SU-DHL-6 (cell line): ENCODE results near the gene DLST.

Experiments
- H2AFZ ChIP-seq: fragments of 200-600 bp; sonication (generic); 2 replicates; pipeline ENCODE4 v1.6.1; 2014; ENCODE audit warnings: low read depth, mild to moderate bottlenecking, moderate library complexity, mixed read lengths, antibody characterized with exemption, low read length; ENCODE audit not compliant: severe bottlenecking
- H3F3A ChIP-seq: fragments of 200-600 bp; shearing (Covaris generic); 2 replicates; pipeline ENCODE4 v1.6.0; 2016; ENCODE audit warnings: antibody characterized with exemption, mild to moderate bottlenecking; ENCODE audit not compliant: insufficient read depth
- H3K27ac ChIP-seq: fragments of 200-600 bp; sonication (generic); 2 replicates; pipeline ENCODE4 v1.5.1; 2016; ENCODE audit warnings: low read depth, mild to moderate bottlenecking, low read length, moderate library complexity, mixed read lengths
- H3K27me3 ChIP-seq: fragments of 200-600 bp; sonication (generic), shearing (Covaris generic); 2 replicates; pipeline ENCODE4 v1.6.0; 2014; ENCODE audit warnings: mild to moderate bottlenecking, low read length
- H3K36me3 ChIP-seq: fragments of 200-600 bp; sonication (generic); 2 replicates; pipeline ENCODE4 v1.6.1; 2014; ENCODE audit warnings: mild to moderate bottlenecking, low read length, mixed read lengths
- H3K4me2 ChIP-seq: fragments of 300-600, 200-600 bp; shearing (Covaris generic), sonication (generic); 2 replicates; pipeline ENCODE4 v1.6.0; 2014; ENCODE audit warnings: low read length, low read depth, mild to moderate bottlenecking; ENCODE audit not compliant: poor library complexity, severe bottlenecking
- H3K4me3 ChIP-seq: fragments of 200-600 bp; sonication (generic); 2 replicates; pipeline ENCODE4 v1.5.1; 2014; ENCODE audit warnings: antibody characterized with exemption, low read length, mild to moderate bottlenecking, mixed read lengths; ENCODE audit not compliant: insufficient read depth, poor library complexity, severe bottlenecking
- H3K79me2 ChIP-seq: fragments of 200-600 bp; sonication (generic); 2 replicates; pipeline ENCODE4 v1.6.1; 2014; ENCODE audit warnings: mild to moderate bottlenecking, low read length, moderate library complexity; ENCODE audit not compliant: insufficient read depth
- H3K9ac ChIP-seq: fragments of 200-600 bp; sonication (generic); 2 replicates; pipeline ENCODE4 v1.7.0; 2014; ENCODE audit warnings: mild to moderate bottlenecking, low read length
- H3K9me2 ChIP-seq: fragments of 200-600 bp; sonication (generic); replicated peaks from 2 replicates; pipeline ENCODE4 v1.6.1; 2014; ENCODE audit warnings: low read length; ENCODE audit not compliant: insufficient read depth
- H3K9me3 ChIP-seq: fragments of 200-600 bp; sonication (generic); 2 replicates; pipeline ENCODE4 v1.6.1; 2014; ENCODE audit warnings: low read length, mixed read lengths; ENCODE audit not compliant: insufficient read depth
- H4K20me1 ChIP-seq: fragments of 200-600 bp; sonication (generic); 2 replicates; pipeline ENCODE4 v1.6.1; 2014; ENCODE audit warnings: low read depth, mild to moderate bottlenecking, antibody characterized with exemption, low read length, moderate library complexity, mixed read lengths
- EZH2phosphoT487 ChIP-seq: fragments of 200-600 bp; sonication (generic), shearing (Covaris generic); conservative IDR thresholded peaks from 2 replicates; pipeline ENCODE4 v1.6.1; 2018; ENCODE audit warnings: mild to moderate bottlenecking, antibody characterized with exemption, low read length, moderate library complexity, mixed read lengths
- TF ChIP-seq, protein P1 (sequence below): fragments of 200-600 bp; sonication (generic); IDR thresholded peaks from one replicate; pipeline ENCODE4 v1.5.1; 2017; ENCODE audit warnings: antibody characterized with exemption, mild to moderate bottlenecking, low read length, moderate library complexity; ENCODE audit not compliant: insufficient read depth, poor library complexity, severe bottlenecking

The DLST gene

GRCh38 chr14:74860899-74861733 lies 20.6 kb upstream of the DLST start:
- no peak overlapping the region for H3K9ac ChIP-seq
- no peak overlapping the region for H2AFZ ChIP-seq
- no peaks in the 10 kb centered on the region for H3K36me3 ChIP-seq
- H3K9me3 ChIP-seq = no peaks in the 10 kb centered on the region
- H3K27ac ChIP-seq = no peak overlapping the region
- no peaks in the 10 kb centered on the region for H3K79me2 ChIP-seq
- H3K27me3 ChIP-seq = no peaks in the 10 kb centered on the region
- H3K4me2 ChIP-seq = no peak overlapping the region
- H3K4me3 ChIP-seq = no peak overlapping the region
- TF ChIP-seq, protein P1, sequence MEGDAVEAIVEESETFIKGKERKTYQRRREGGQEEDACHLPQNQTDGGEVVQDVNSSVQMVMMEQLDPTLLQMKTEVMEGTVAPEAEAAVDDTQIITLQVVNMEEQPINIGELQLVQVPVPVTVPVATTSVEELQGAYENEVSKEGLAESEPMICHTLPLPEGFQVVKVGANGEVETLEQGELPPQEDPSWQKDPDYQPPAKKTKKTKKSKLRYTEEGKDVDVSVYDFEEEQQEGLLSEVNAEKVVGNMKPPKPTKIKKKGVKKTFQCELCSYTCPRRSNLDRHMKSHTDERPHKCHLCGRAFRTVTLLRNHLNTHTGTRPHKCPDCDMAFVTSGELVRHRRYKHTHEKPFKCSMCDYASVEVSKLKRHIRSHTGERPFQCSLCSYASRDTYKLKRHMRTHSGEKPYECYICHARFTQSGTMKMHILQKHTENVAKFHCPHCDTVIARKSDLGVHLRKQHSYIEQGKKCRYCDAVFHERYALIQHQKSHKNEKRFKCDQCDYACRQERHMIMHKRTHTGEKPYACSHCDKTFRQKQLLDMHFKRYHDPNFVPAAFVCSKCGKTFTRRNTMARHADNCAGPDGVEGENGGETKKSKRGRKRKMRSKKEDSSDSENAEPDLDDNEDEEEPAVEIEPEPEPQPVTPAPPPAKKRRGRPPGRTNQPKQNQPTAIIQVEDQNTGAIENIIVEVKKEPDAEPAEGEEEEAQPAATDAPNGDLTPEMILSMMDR = peak; percentile 87
- TF ChIP-seq EZH2phosphoT487 = no peak
- no peaks in the 10 kb centered on the region for H4K20me1 ChIP-seq
- H3F3A ChIP-seq = no peaks in the 10 kb centered on the region
- no peaks in the 10 kb centered on the region for H3K9me2 ChIP-seq

- Histone ChIP-seq H3K36me3 (no peaks in the 10 kb centered on the region), H3K9me3 (no peaks in the 10 kb centered on the region), H3K27ac (no peak overlapping the region), H3F3A (no peaks in the 10 kb centered on the region), H3K9me2 (no peaks in the 10 kb centered on the region), H3K9ac (no peak overlapping the region), H3K4me3 (no peak overlapping the region), H4K20me1 (no peaks in the 10 kb centered on the region), H3K4me2 (no peak overlapping the region), H3K79me2 (no peaks in the 10 kb centered on the region), H3K27me3 (no peaks in the 10 kb centered on the region), H2AFZ (no peak overlapping the region)
- TF ChIP-seq EZH2phosphoT487 = no peak
- TF ChIP-seq, protein P1 = no peak
Observed at GRCh38 chr14:74861734-74862090, 20.0 kb upstream of the DLST start.

- no peak overlapping the region for H3K9ac ChIP-seq
Observed at GRCh38 chr14:74863274-74863673, 18.4 kb upstream of the DLST start.

More at GRCh38 chr14:74863274-74863673, 18.4 kb upstream of the DLST start:
- Histone ChIP-seq H3K4me3 (no peak overlapping the region), H3F3A (no peaks in the 10 kb centered on the region), H3K79me2 (no peaks in the 10 kb centered on the region), H3K27me3 (no peaks in the 10 kb centered on the region), H3K4me2 (no peak overlapping the region), H2AFZ (no peak overlapping the region), H3K36me3 (no peaks in the 10 kb centered on the region), H4K20me1 (no peaks in the 10 kb centered on the region), H3K27ac (no peak overlapping the region), H3K9me3 (no peaks in the 10 kb centered on the region), H3K9me2 (no peaks in the 10 kb centered on the region)
- no peak for TF ChIP-seq EZH2phosphoT487
- TF ChIP-seq, protein P1 = no peak
